AG09319 (cell line): Measurements from ENCODE around the gene FAIM2.

Experiments
- DNase-seq: peaks from one replicate; pipeline ENCODE4 v3.0.0-alpha.2; 2010; ENCODE audit warnings: low read depth; ENCODE audit errors: extremely low read depth
- TF ChIP-seq, protein P1 (sequence below): IDR thresholded peaks from 2 replicates; pipeline ENCODE4 v1.5.1; 2011; ENCODE audit warnings: low read depth, mild to moderate bottlenecking, inconsistent platforms, low read length, moderate library complexity

Gene FAIM2

DNA sequence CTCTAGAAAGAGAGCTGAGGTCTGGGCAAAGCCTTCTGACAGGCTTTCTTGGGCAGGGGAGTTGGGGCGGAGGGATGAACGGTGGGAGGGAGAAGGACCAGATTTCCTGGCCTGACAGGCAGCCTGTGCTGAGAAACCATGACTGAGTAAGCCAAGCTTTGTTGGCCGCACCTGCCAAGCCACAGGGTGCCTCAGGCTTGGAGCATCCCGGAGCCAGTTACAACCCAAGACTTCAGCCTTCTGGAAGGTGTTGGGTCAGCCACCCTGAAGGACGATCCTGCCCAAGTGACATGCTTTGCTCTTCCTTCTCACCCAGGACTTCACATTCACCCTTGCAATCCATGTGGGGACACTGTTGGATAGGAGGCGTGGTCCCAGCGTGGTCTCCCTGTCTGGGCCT lies 25.9 kb upstream of the FAIM2 start:
- DNase-seq: no peak
- TF ChIP-seq, protein P1, sequence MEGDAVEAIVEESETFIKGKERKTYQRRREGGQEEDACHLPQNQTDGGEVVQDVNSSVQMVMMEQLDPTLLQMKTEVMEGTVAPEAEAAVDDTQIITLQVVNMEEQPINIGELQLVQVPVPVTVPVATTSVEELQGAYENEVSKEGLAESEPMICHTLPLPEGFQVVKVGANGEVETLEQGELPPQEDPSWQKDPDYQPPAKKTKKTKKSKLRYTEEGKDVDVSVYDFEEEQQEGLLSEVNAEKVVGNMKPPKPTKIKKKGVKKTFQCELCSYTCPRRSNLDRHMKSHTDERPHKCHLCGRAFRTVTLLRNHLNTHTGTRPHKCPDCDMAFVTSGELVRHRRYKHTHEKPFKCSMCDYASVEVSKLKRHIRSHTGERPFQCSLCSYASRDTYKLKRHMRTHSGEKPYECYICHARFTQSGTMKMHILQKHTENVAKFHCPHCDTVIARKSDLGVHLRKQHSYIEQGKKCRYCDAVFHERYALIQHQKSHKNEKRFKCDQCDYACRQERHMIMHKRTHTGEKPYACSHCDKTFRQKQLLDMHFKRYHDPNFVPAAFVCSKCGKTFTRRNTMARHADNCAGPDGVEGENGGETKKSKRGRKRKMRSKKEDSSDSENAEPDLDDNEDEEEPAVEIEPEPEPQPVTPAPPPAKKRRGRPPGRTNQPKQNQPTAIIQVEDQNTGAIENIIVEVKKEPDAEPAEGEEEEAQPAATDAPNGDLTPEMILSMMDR: no peak

DNA sequence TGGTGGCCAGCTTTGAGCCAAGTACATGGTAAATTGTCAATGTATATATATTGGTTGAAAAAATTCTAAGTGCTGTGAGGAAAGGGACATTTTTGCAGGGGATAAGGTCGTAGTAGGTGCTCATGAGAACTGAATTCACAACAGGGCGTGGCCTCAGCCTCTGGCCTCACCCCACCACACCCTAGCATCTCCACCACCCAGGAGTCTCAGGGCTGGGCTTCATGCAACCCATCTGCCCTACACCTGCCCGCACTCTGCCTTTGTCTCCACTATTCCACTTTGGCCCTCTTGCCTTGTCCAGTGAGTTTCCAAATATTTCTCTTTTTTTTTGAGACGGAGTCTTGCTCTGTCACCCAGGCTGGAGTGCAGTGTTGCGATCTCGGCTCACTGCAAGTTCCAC lies 24.8 kb upstream of the FAIM2 start:
- DNase-seq: no peak
- TF ChIP-seq, protein P1: no peak

DNA sequence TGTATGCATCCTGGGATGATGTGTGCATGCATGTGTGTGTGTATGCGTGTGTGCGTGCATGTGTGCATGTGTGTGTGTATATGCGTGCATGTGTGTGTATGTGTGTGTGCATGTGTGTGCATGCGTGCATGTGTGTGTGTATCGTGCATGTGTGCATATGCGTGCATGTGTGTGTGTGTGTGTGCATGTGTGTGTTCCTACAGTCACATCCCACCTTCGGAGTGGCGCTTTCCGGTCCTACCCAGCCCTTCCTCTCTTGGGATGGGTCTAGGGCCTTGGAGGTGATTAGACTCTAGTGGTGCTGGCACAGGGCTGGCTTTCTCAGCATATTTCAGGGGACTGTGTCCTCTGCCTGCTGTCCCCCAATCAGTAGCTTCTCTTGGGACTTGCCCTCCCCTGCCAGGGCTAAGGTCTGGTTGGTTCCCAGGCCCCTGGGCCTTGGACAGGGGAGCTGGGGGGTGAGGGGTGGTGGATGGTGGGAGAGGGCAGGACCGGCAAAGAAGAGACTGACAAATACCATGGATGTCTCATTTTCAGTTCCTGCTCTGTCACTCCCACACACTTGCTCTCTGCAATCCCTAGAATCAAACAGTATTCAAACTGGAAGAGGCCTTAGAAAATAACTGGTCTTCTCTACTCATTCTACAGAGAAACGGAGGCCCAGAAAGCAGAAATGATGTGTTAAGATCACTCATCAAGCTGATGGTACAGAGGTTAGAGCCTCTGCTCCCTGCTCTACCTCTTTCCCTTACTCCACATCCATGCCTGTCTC lies 21.9 kb upstream of the FAIM2 start:
- TF ChIP-seq, protein P1: no peak

GRCh38 chr12:49924628-49925246 lies 21.0 kb upstream of the FAIM2 start:
- no peak for DNase-seq
- TF ChIP-seq, protein P1: no peak

More for the DNA sequence above, 21.9 kb upstream of the FAIM2 start:
- no peak for DNase-seq

DNA sequence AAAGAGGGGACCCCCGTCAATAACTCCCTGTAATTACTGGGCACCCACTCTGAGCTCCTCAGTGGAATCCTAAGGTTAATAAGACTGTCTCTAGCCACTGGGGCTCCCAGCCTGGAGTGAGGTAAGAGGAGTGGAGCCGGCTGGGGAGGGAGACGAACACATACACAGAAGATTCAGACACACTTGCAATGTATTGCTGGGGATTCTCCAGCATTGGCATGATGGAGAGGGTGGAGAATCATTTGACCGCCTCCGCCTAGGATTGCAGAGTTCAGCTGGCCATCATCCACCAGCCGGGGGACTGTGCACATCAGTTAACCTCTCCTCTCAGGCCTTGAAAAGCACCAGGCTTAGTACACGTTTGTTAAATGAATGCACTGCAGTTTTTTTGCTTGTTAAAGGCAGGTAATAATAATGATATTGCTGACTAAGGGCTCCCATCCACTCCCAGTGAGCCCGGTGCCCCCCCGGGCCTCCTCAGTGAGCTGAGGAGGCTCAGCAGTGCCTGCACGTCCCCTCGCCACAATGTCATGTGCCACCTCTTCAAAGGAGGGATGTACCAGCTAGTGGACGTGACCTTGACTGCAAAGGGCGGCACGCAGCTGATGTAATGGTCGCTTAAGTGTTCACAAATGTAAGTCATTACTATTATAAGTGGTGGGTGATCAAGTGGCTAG lies 20.3 kb upstream of the FAIM2 start:
- no peak for DNase-seq
- TF ChIP-seq, protein P1: no peak

- TF ChIP-seq, protein P1: no peak
- no peak for DNase-seq
These were observed 19.4 kb upstream of the FAIM2 start for GRCh38 chr12:49923035-49923644.
